Bronchial smooth muscle cell (primary cell): ENCODE data around the gene KLF7. TPM values are rescaled to one million over a fixed set of nuclear protein-coding genes. Genes with fewer than 3 reads are reported as not detected.

Experiments
- total RNA-seq: library from RNA; depleted of rRNA; stranded (reverse); fragments of >200 nt; gene quantifications from 2 replicates; pipeline ENCODE4 v1.2.1, GENCODE V29; 2014

The KLF7 gene
- total RNA-seq, result 5.3 and 8.7 TPM in 2 replicates

GRCh38 chr2:207165121-207166038, at the start of gene KLF7:
Gene KLF7, minus strand, starts transcription at chr2:207165948. Its CDS starts 380 bp downstream, at chr2:207165568.

Other genes with a start within 250 kb of the KLF7 start
- gene CPO, start 226.4 kb downstream of the KLF7 start, total RNA-seq, result 0.16 and 0.17 TPM in 2 replicates